HG02623 (cell line): ENCODE measurements around the gene DHRS9.
"Not testable (repeated sequence)": the region's sequence is repeated elsewhere in the genome, so short reads cannot be mapped to it uniquely, and the experiment has no call there.

Experiments
- ATAC-seq: cut with Tn5 transposase; IDR thresholded peaks from one replicate; pipeline ENCODE4 v1.9.1; 2021; ENCODE audit warnings: moderate library complexity; ENCODE audit not compliant: unreplicated experiment

DHRS9 gene

GRCh38 chr2:169131587-169132512 is 62.5 kb downstream of the DHRS9 start:
- ATAC-seq, result no peak

DNA sequence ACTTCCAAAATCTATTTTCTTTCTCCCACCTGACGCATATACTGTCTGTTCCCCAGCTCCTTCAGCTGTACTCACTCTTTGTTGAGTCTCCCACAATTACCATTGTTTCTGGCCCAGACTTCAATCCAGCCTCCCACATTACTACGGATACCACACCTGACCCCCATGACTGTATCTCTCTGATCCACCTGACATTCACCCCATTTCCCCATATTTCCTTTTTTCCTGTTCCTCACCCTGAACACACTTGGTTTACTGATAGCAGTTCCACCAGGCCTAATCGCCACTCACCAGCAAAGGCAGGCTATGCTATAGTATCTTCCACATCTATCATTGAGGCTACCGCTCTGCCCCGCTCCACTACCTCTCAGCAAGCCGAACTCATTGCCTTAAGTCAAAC is 64.9 kb downstream of the DHRS9 start:
- not testable (repeated sequence) for ATAC-seq

DNA sequence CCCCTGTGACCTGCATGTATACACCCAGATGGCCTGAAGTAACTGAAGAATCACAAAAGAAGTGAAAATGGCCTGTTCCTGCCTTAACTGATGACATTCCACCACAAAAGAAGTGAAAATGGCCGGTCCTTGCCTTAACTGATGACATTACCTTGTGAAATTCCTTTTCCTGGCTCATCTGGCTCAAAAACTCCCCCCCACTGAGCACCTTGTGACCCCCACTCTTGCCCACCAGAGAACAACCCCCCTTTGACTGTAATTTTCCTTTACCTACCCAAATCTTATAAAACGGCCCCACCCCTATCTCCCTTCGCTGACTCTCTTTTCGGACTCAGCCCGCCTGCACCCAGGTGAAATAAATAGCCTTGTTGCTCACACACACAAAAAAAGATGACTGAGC is 67.1 kb downstream of the DHRS9 start:
- not testable (repeated sequence) for ATAC-seq

DNA sequence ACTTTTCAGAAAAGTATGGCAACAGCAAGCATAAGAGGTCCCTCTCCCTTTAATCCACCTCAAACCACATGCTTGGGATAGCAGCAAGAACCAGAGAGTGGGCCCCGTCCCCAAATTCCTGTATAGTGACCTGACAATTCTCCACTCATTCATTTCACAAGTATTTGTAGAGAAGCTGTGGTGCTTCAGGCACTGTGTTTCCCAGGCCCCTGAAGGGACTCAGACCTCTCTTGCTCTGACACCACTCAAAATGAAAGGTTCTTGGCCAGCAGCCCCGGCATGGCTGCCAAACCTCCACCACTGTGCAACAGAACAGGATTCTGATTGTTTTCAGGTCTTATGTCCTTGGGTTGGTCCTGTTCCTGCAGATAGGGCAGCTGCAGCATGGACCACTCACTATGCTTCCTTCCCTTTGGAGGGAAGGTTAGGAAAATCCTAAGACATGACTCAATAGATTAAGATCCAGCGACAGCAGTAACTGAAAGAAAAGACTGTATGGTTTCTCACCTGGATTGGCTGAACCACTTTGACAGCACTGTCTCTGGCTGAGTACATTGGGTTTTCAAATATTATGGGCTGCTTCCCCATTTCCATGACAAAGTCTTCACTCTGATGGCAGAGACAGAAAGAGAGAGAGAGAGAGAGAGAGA is 67.6 kb downstream of the DHRS9 start:
- ATAC-seq, result no peak

DNA sequence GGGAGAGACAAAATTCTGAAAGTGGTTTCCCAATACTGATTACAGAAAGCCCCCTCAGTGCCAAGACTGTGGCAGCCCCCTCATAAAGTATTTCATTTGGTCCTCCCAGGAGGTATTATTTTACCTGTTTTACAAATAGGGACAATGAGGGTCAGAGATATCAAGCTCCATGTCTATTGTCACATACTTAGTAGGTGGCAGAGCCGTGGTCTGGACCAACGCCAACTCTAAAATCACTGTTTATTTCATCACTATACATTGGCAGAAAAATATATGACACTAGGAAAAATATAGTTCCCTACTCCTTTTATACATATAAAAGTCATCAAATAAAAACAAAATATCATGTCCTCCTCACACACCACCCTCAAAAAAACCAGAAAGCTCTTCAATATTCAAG is 68.6 kb downstream of the DHRS9 start:
- ATAC-seq, result no peak

GRCh38 chr2:169139145-169139544 is 69.8 kb downstream of the DHRS9 start:
- no peak for ATAC-seq

DNA sequence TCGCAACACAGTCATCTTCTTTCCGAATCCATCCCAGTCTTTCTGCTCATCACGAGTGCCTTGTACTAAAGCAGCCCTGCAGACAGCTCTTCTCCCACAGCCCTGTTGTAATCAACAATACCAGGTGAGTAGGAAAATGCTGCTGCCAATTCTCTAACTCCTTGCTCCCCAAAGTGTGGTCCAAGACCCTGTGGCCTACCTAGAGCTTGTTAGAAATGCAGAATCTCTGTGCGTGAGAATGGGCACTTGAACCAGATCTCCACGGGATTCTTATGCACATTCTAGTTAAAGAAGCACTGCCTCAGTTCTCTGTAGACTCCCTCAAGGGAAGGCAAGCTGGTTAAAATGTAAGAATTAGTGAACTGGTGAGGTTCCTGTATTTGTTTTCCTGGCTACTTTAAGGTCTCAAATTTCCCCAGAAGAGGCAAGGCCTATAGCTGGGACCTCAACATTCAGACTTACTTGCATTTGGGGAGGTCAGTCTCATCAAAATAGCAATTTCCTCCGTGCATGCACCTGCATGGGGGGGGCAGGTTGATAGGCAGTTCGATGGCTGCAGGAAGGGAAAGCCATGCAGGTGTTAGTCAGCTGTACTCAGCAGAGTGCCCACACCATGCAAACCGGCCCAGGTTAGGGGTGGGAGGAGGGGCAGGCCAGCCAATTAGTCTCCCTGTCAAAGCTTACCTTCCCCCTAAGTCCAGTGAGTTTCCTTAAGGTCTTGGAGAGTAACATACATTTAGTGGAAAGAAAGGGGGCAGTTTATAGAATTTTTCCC is 70.8 kb downstream of the DHRS9 start:
- ATAC-seq, result no peak

DNA sequence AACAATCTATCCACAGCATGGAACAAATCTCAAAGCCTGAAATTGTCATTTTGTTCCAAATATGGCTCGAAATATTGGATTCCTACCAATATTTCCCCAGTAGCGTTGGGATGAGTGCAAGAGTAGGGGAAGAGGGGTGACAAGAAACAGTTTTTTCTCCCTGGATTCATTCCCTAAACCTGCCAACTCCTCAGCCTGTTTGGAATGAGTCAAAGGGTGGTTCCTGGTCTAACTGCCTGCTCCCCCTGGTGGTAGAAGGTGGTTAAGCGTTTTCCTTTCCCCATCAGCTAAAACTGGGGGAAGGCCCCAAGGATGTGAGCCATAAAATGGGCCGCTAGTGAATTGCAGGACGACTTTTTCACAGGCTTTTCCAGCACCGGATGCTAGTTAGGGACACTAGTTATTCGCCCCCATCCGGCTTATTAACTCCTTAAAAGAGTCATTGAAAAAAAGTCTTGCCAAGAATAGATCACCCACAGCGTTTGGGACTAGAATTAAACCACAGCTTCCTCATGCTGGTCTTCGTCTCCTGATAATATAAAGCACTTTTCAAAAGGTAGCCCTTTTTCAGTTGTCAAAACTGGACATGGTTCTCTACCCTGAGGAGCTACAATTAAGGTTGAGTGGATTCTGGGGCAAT is 72.5 kb downstream of the DHRS9 start:
- ATAC-seq, result peak; percentile 57

GRCh38 chr2:169143998-169144397 is 74.6 kb downstream of the DHRS9 start:
- ATAC-seq, result no peak
